ENCODE results near the gene KCNK16.

KCNK16 gene

DNA sequence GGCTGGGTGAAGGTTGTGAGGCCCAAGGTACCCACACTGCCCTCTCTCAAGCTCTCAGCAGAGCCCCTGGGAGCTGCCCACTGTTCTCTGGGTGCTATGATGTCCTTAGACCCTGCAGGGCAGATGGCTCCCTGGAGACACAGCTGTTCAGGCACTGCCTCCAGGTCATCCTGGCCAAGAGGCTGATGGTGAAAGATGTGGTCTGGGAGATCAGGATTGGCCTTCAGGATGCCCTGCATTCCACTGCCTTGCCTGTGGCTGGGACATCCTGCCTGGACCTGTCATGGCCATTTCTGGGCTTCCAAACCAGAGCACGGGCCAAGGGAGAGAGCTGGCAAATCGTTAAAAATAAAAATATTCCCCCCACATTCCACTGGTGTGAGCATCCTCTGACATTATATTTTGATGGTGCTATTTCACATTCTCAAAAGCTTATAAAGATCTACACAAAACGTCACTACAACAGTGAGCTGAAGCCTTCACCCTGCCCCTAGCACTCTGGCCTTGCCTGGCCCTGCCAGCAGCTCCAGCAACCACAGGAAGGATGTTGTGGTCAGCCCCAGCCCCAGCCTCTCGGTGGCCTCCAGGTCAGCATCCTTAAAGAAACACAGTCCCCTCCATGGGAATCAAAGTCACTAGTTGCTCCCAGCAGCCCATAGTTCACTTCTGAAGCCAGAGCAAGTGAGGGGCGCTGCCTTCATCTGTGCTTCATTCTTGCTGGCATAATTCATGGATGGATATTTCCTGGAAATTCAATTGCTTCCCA is 13.5 kb upstream of the KCNK16 start:
- TF ChIP-seq, protein P1, sequence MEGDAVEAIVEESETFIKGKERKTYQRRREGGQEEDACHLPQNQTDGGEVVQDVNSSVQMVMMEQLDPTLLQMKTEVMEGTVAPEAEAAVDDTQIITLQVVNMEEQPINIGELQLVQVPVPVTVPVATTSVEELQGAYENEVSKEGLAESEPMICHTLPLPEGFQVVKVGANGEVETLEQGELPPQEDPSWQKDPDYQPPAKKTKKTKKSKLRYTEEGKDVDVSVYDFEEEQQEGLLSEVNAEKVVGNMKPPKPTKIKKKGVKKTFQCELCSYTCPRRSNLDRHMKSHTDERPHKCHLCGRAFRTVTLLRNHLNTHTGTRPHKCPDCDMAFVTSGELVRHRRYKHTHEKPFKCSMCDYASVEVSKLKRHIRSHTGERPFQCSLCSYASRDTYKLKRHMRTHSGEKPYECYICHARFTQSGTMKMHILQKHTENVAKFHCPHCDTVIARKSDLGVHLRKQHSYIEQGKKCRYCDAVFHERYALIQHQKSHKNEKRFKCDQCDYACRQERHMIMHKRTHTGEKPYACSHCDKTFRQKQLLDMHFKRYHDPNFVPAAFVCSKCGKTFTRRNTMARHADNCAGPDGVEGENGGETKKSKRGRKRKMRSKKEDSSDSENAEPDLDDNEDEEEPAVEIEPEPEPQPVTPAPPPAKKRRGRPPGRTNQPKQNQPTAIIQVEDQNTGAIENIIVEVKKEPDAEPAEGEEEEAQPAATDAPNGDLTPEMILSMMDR (conservative IDR thresholded peaks at IDR 0.05; ENCODE audit: low read length): no peak
- TF ChIP-seq EZH2phosphoT487 (IDR thresholded peaks at IDR 0.05; ENCODE audit: borderline replicate concordance): no peak
- Histone ChIP-seq H3K9me3 (ENCODE audit: insufficient read depth, low read depth, low read length) (no peaks in the 10 kb centered on the region), H3K36me3 (ENCODE audit: insufficient read depth, low read length) (no peaks in the 10 kb centered on the region), H3K4me3 (ENCODE audit: low read length, poor library complexity, severe bottlenecking) (peak overlapping the region; percentile 71), H3K27me3 (ENCODE audit: insufficient read depth, low read length, poor library complexity, severe bottlenecking) (no peaks in the 10 kb centered on the region), H3K4me2 (ENCODE audit: low read depth, low read length, poor library complexity, severe bottlenecking) (peak overlapping the region; percentile 97), H3K9me2 (replicated peaks; ENCODE audit: low read depth, low read length) (no peaks in the 10 kb centered on the region), H3K4me1 (ENCODE audit: insufficient read depth, low read length, poor library complexity, severe bottlenecking) (peaks cover 83% of the 10 kb centered on the region), H3K9ac (ENCODE audit: low read depth, low read length, poor library complexity, severe bottlenecking) (peak overlapping the region; percentile 75), H2AFZ (ENCODE audit: low read length) (no peak overlapping the region), H3K79me2 (ENCODE audit: insufficient read depth, low read length) (no peaks in the 10 kb centered on the region), H3F3A (ENCODE audit: low read depth) (peaks cover 11% of the 10 kb centered on the region), H4K20me1 (ENCODE audit: insufficient read depth, low read length, poor library complexity, severe bottlenecking) (no peaks in the 10 kb centered on the region)

DNA sequence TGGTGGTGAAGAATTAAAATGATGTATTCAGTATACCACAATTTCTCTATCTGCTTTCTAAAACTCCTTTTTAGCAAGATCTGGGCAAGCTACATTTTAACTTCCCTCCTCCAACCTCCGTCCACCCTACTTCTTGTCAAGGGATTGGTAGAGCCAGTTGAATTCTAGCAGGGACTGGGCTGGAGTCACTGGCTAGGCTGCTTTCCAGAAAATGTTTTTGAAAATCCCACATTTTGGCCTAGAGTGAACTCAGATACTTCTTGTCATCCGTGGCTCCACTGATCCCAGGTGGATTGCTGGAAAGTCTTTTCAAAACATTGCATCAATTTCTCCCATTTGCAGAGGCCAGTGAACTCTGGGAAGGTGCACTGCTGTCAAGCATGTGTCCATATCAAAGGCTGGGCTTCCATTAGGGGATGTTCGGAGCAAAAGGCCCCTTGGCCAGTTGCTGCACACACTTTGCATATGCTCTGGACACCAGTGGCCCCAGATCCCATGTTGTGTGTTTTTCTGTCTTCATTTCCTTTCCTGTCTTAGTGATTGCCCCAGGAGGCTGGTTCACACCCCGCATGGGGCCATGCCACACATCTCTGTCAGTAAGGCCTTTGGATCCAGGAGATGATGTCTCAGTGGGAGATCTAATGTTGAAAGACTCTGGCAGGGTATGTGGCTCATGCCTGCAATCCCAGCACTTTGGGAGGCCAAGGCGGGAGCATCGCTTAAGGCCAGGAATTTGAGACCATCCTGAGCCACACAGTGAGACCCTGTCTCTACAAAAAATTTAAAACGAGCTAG is 11.3 kb upstream of the KCNK16 start:
- H3K9me2 ChIP-seq (replicated peaks; ENCODE audit: low read depth, low read length): no peaks in the 10 kb centered on the region
- TF ChIP-seq EZH2phosphoT487 (IDR thresholded peaks at IDR 0.05; ENCODE audit: borderline replicate concordance): no peak
- TF ChIP-seq, protein P1 (conservative IDR thresholded peaks at IDR 0.05; ENCODE audit: low read length): no peak
- no peaks in the 10 kb centered on the region for H3K9me3 ChIP-seq (ENCODE audit: insufficient read depth, low read depth, low read length)
- H3K4me1 ChIP-seq (ENCODE audit: insufficient read depth, low read length, poor library complexity, severe bottlenecking): peaks cover 61% of the 10 kb centered on the region
- H2AFZ ChIP-seq (ENCODE audit: low read length): no peak overlapping the region
- no peaks in the 10 kb centered on the region for H3K79me2 ChIP-seq (ENCODE audit: insufficient read depth, low read length)
- H3F3A ChIP-seq (ENCODE audit: low read depth): peaks cover 11% of the 10 kb centered on the region
- H3K27me3 ChIP-seq (ENCODE audit: insufficient read depth, low read length, poor library complexity, severe bottlenecking): no peaks in the 10 kb centered on the region
- no peaks in the 10 kb centered on the region for H4K20me1 ChIP-seq (ENCODE audit: insufficient read depth, low read length, poor library complexity, severe bottlenecking)
- no peak overlapping the region for H3K4me2 ChIP-seq (ENCODE audit: low read depth, low read length, poor library complexity, severe bottlenecking)
- H3K4me3 ChIP-seq (ENCODE audit: low read length, poor library complexity, severe bottlenecking): no peak overlapping the region
- H3K9ac ChIP-seq (ENCODE audit: low read depth, low read length, poor library complexity, severe bottlenecking): no peak overlapping the region
- H3K36me3 ChIP-seq (ENCODE audit: insufficient read depth, low read length): no peaks in the 10 kb centered on the region

DNA sequence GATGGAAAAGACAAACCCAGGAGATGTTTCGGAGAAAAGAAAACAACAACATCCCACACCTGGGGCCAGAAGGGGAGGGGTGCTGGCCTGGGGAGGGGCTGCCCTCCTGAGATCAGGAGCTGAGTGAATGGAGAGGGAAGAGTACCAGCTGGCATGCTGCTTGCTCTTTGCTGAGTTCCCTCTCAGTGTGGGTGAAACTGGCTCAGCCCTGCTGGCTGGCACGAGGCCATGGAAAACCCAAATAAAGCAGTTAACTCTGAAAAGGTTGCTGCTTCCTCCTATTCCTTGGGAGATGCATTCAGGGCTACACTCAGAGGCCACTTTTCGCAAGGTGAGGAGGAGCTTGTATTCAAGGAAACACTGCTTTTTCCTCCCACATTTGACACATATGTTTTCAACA is 8.0 kb upstream of the KCNK16 start:
- Histone ChIP-seq H3K4me2 (ENCODE audit: low read depth, low read length, poor library complexity, severe bottlenecking) (no peak overlapping the region), H3K4me1 (ENCODE audit: insufficient read depth, low read length, poor library complexity, severe bottlenecking) (peaks cover 37% of the 10 kb centered on the region), H2AFZ (ENCODE audit: low read length) (no peak overlapping the region), H3K36me3 (ENCODE audit: insufficient read depth, low read length) (no peaks in the 10 kb centered on the region), H3K79me2 (ENCODE audit: insufficient read depth, low read length) (no peaks in the 10 kb centered on the region), H3K9me3 (ENCODE audit: insufficient read depth, low read depth, low read length) (no peaks in the 10 kb centered on the region), H4K20me1 (ENCODE audit: insufficient read depth, low read length, poor library complexity, severe bottlenecking) (no peaks in the 10 kb centered on the region), H3K9ac (ENCODE audit: low read depth, low read length, poor library complexity, severe bottlenecking) (no peak overlapping the region), H3K4me3 (ENCODE audit: low read length, poor library complexity, severe bottlenecking) (no peak overlapping the region), H3K9me2 (replicated peaks; ENCODE audit: low read depth, low read length) (no peaks in the 10 kb centered on the region), H3F3A (ENCODE audit: low read depth) (peaks cover under 1% of the 10 kb centered on the region; the same call in 1 of the 2 replicates), H3K27me3 (ENCODE audit: insufficient read depth, low read length, poor library complexity, severe bottlenecking) (no peaks in the 10 kb centered on the region)
- TF ChIP-seq EZH2phosphoT487 (IDR thresholded peaks at IDR 0.05; ENCODE audit: borderline replicate concordance): no peak
- TF ChIP-seq, protein P1 (conservative IDR thresholded peaks at IDR 0.05; ENCODE audit: low read length): no peak

Measured in Loucy (cell line).